Measurements from ENCODE around the gene TRAP1.

GRCh38 chr16:3618769-3619141, 98.6 kb downstream of the TRAP1 start:
- TF ChIP-seq CTCF (IDR thresholded peaks at IDR 0.05; ENCODE audit: low read depth, low read length): no peak
- TF ChIP-seq EZH2phosphoT487 (IDR thresholded peaks at IDR 0.05; ENCODE audit: low read depth): no peak
